GM12865 (cell line): ENCODE data around the gene ZBBX.

Source experiments
- DNase-seq: peaks from one replicate; pipeline ENCODE4 v3.0.0; 2010; ENCODE audit warnings: low read depth
- H3K4me3 ChIP-seq: 2 replicates; pipeline ENCODE4 v1.5.1; 2011; ENCODE audit warnings: mild to moderate bottlenecking, low read depth, low read length, control low read depth
- TF ChIP-seq, protein P1 (sequence below): IDR thresholded peaks from 2 replicates; pipeline ENCODE4 v1.5.1; 2011; ENCODE audit warnings: low read length, control low read depth, low read depth, inconsistent platforms; ENCODE audit not compliant: insufficient read depth; ENCODE audit errors: missing control alignments

The ZBBX gene

DNA sequence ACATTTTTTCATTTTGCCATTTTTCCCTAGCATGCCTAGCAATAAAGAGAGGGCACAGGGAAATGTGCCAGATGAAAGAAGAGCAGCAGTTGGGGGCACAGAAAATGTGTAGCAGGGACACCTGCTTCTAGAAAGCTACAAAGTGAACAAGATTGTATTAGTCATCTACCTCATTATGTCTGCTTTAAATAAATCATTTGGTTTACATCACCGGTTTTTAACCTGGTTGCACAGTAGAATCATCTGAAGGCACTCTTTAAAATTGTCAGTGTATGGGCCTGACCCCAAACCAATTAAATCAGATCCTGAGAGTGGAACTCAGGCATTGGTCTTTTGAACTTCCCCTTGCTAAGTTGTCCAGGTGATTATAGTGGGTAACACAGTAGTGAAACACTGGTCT lies 73.8 kb downstream of the ZBBX start:
- no peak for DNase-seq
- TF ChIP-seq, protein P1, sequence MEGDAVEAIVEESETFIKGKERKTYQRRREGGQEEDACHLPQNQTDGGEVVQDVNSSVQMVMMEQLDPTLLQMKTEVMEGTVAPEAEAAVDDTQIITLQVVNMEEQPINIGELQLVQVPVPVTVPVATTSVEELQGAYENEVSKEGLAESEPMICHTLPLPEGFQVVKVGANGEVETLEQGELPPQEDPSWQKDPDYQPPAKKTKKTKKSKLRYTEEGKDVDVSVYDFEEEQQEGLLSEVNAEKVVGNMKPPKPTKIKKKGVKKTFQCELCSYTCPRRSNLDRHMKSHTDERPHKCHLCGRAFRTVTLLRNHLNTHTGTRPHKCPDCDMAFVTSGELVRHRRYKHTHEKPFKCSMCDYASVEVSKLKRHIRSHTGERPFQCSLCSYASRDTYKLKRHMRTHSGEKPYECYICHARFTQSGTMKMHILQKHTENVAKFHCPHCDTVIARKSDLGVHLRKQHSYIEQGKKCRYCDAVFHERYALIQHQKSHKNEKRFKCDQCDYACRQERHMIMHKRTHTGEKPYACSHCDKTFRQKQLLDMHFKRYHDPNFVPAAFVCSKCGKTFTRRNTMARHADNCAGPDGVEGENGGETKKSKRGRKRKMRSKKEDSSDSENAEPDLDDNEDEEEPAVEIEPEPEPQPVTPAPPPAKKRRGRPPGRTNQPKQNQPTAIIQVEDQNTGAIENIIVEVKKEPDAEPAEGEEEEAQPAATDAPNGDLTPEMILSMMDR, result no peak
- no peak overlapping the region for H3K4me3 ChIP-seq

DNA sequence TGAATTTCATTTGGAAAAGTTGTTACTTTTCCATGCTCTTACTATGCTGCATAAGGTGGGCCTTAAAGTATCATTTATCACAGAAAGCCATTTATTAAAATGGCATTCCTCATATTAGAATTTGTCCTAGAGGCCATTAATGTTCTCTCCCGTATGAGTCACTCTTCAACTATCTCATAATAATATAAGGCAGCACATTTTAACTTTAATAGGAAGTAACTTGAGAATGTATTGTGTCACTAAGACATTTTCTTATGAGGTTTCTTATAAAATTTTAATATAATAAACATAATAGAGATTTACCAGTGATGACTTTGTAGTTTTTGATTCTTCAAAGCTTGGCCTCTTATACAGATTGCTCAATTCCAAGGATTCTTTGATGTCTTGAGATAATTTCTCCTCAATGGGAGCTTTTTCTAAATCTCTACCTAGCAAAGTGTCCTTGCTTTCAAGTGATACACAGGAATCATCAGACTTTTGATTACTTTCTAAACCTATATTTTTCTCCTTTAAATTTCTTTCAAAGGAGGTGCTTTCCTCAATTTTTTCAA lies 74.7 kb downstream of the ZBBX start:
- DNase-seq, result no peak
- no peak overlapping the region for H3K4me3 ChIP-seq
- TF ChIP-seq, protein P1, result no peak

DNA sequence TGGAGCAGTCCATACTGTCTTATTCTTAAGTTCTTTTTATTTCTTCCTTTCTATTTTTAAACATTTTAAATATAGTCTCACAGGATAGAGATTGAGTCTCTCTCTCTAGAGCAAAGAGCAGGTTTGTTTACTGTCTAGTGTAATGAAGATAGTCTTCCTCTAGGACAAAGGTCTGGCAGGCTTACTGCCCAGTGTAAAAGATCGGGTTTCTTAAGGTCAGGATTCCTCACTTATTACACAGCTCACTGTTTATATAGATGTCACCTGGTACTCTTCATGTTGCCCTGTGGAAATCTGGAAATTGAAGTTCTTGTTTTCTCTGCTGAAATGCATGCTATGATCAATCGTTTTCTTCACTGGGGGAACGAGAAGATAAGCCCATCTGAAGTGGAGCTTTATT lies 76.0 kb downstream of the ZBBX start:
- TF ChIP-seq, protein P1, result no peak
- H3K4me3 ChIP-seq, result no peak overlapping the region
- DNase-seq, result no peak

DNA sequence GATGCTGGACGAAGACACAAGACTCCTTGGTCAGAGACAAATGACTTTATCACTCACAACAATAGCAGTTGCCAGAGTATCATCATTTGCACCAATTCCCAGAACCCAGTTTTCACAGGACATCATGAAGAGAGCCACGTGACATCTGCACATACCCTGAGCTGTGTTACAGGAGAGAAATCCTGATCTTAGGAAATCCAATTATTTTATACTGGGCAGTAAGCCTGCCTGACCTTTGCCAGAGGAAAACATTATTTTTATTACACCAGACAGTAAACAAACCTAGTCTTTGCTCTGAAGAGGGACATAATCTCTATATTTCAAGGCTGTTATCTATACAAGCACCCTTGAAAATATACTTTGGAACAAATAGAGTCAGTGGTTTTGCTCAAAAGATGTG lies 77.4 kb downstream of the ZBBX start:
- DNase-seq, result no peak
- H3K4me3 ChIP-seq, result no peak overlapping the region
- TF ChIP-seq, protein P1, result no peak

DNA sequence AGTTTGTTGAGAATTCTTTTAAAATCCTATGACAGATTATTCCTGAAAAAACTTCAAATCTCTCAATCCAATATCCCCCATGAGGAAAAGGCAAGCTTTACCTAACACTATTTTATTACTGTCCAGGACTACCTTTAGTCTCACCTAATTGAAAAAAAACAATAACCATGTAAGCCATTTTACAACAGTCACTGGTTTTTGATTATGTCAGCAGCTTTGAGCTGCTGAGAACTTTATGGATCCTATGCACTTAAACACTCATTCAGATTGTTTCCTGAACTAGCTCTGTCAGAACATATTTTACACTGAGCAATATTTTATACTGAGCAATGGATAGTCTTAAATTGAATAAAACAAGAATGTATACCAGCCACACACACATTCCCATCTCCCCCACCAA lies 79.9 kb downstream of the ZBBX start:
- no peak for DNase-seq
- TF ChIP-seq, protein P1, result no peak
- no peak overlapping the region for H3K4me3 ChIP-seq

DNA sequence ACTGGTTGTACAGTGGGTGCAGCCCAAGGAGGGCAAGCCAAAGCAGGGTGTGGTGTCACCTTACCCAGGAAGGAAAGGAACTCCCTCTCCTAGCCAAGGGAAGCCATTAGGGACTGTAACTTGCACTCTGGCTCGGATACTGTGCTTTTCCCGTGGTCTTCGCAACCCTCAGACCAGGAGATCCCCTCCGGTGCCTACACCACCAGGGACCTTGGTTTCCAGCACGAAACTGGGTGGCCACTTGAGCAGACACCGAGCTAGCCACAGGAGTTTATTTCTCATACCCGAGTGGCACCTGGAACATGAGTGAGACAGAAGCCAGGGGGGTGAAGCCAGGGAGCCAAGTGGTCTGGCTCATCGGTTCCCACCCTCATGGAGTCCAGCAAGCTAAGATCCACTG lies 90.7 kb downstream of the ZBBX start:
- no peak overlapping the region for H3K4me3 ChIP-seq
- TF ChIP-seq, protein P1, result no peak
- no peak for DNase-seq

DNA sequence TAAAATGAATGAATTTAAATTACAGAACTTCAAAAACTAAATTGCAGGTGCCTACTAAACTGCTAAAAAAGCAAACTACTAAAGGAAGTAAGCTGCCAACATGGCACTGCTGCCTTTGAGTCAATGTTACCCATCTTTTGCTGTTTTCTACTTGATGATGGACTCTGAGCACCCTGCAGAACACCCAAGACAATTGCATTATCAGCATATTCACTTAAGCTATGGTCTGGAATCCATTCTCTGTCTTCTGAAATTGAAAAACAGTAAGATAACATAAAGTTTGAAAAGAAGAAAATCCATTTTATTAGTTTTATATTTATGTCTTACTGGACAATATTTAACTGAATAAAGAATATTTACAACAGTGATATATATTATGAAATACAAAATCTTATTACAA lies 91.4 kb downstream of the ZBBX start:
- TF ChIP-seq, protein P1, result no peak

More for the DNA sequence above, 91.4 kb downstream of the ZBBX start:
- no peak for DNase-seq
- no peak overlapping the region for H3K4me3 ChIP-seq
